Activated T-helper 1 cell treated with anti-CD3 and anti-CD28 coated beads, Interleukin-2, amount 50 U/mL, for 16 hours (primary cell): Measurements from ENCODE around the gene AXL.
A peak's percentile ranks its signal among the peaks of the same experiment; 100 is the strongest.

Experiments
- DNase-seq, 2 donors: peaks; one replicate each; pipeline ENCODE4 v3.0.0-alpha.2; 2020; ENCODE audit warnings: low read depth in 1 of 2, low spot score in 1 of 2

The AXL gene

DNA sequence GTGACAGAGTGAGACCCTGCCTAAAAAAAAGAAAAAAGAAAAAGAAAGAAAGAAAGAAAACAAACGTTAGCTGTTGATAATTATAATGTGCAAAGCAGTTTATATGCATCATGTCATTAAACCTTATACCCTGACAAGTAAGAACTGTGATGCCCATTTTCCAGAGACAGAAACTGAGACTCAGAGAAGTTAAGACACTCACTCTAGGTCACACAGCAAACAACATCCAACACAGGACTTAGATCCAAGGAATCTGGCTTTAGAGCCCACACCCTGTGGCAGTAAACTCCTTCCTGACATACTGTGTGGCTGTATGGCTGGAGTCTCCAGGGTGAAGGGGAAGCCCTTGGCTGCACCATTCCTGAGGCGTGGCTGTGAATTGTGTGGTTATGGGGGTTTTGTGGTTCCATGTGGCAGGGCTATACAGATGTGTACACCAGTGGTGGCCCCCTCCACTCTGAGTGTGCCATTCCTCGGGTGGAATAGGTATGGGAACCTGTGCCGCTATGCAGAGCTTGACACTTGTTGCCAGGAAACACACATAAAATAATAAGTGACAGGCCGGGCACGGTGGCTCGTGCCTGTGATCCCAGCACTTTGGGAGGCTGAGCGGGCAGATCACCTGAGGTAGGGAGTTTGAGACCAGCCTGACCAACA lies 15.6 kb downstream of the AXL start:
- no peak for DNase-seq

- no peak for DNase-seq
Measured at GRCh38 chr19:41235480-41235879, 16.5 kb downstream of the AXL start.

GRCh38 chr19:41238244-41238643 lies 19.2 kb downstream of the AXL start:
- DNase-seq, result no peak

GRCh38 chr19:41239363-41239762 lies 20.3 kb downstream of the AXL start:
- DNase-seq, result no peak

DNA sequence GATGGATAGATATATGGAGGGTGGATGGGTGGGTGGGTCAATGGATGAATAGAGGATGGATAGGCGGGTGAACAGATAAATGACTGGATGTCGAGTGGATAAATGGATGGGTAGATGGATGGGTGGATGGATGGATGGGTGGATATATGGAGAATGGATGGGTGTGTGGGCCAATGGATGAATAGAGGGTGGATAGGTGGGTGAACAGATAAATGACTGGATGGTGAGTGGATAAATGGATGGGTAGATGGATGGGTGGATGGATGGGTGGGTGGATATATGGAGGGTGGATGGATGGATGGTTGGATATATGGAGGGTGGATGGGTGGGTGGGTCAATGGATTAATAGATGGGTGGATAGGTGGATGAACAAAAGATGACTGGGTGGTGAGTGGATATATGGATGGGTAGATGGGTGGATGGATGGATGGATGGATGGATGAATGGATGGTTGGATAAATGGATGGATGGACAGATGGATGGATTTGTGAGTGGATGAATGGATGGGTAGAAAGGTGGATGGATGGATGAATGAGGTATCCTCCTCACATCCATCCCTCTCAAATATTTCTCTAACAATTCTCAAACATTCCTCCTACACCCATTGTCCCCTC lies 21.0 kb downstream of the AXL start:
- DNase-seq, result no peak

GRCh38 chr19:41241859-41242258 lies 22.8 kb downstream of the AXL start:
- no peak for DNase-seq

- DNase-seq, result no peak
Measured at GRCh38 chr19:41244117-41244516, 25.1 kb downstream of the AXL start.

DNA sequence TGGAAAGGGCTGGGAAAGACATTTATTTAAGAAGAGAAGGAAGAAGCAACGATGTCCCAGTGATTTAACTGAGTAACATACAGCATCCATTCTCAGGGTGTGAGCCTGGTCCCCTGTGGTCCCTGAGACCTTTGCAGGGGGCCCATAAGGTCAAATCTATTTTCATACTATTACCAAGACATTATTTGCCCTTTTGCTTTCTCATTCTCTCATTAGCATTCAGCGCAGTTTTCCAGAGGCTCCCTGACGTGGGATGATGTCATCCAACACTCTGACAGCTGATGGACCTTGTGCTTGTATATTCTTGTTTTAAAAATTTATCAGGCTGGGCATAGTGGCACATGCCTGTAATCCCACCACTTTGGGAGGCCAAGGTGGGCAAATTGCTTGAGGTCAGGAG lies 26.8 kb downstream of the AXL start:
- no peak for DNase-seq

GRCh38 chr19:41248895-41249294 lies 29.9 kb downstream of the AXL start:
- DNase-seq, result no peak

DNA sequence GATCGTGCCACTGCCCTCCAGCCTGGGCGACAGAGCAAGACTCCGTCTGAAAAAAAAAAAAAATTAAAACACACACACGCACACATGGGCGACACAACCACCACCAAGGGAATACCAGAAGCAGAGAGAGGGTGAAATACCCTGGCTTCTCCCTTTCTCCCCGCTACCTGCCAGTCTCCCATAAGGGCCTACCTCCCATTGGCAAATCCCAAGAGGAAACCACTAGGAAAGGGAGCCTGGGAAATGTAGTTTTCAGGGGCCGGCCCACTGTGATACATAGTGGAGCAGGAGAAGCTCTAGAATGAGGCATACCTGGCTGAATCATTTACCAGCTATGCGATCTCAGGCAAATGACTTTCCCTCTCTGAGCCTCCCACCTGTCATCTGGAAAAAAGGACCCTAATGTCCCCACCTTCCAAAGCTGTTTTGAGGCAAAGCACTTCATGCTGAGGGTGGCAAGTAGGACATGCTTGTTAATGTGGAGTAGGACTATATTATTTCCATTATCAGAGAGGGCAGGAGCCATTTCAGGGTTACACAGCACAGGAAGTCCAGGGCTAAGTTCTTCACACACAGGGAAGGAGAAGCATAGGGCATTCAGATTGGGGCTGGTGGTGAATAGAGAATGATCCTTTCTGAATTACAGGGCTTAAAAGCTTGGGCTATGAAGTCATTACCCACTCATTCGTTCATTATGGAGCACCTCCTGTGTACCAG lies 30.8 kb downstream of the AXL start:
- DNase-seq, result no peak

GRCh38 chr19:41253660-41254059 lies 34.6 kb downstream of the AXL start:
- no peak for DNase-seq

- DNase-seq, result no peak
Measured at GRCh38 chr19:41255171-41255570, 36.1 kb downstream of the AXL start.

DNA sequence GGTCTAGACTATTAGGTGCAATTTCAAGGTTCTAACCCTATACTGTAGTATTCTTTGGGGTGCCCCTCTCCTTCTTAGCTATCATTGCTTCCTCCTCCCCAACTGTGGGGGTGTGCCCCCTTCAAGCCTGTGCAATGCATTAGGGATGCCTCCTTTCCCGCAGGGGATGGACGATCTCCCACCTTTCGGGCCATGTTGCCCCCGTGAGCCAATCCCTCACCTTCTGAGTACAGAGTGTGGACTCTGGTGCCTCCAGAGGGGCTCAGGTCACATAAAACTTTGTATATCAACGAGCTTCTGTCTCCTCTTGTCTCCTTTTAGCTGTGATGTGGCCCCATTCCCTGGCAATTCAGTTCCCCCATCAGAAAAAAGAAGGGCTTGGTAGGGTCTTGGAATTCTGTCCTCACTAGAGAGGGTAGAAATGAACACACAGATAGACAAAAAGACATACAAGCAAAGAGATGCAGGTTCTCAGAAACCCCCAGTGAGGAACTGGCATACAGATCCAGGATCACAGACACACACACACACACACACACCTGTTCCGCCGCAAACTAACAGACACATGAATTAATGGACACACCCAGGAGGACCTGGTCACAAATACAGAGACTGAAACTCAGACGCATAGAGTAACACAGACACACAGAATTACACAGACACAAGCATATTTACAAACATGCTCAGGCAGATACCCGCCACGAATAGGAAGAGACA lies 42.6 kb downstream of the AXL start:
- DNase-seq, result no peak

- peak; percentile 66 to 76 for DNase-seq
Measured at GRCh38 chr19:41263042-41263849, 44.2 kb downstream of the AXL start.

GRCh38 chr19:41263850-41264580 lies 45.0 kb downstream of the AXL start, which contains the start of gene HNRNPUL1:
Gene HNRNPUL1, plus strand, starts transcription at chr19:41264372. Its CDS starts 132 bp downstream, at chr19:41264504.
- peak; percentile 99 for DNase-seq

GRCh38 chr19:41264581-41265394 lies 45.8 kb downstream of the AXL start:
- peak; percentile 24 to 35 for DNase-seq

DNA sequence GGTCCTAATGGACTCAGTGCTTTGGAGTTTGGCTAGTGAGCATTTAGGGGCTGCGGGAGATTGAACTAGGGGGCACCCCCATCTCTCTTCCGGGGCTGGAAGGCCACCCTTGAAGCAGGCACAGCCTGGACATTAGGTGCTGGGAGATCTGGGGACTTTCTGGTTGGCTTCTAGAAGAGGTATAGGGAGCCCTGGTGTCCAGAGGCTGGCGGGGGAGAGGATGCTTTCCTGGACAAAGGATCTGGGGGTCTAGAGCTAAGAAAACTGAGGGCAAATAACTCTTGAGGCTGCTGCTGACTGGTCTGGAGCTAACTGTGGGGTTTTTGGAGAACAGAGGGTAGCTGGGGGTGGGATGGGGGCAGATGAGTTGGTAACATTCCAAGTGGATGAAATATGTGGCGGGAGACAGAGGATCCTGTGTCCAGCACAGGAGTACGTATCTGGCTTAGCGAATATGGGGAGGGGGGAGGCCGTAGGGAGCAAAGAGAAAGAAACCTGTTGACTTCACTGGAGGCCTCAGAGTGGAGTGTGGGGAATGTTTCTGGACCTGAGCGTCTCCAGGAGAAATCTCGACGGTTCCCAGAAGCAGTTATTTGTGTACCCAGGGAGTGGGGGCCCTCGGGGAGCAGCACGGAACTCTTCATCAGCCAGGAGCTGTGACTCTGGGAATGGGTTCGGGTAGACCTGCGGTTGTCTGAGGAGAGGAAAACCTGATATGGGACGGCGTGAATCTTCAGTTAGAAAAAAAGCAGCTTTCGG lies 46.6 kb downstream of the AXL start:
- DNase-seq, result no peak

DNA sequence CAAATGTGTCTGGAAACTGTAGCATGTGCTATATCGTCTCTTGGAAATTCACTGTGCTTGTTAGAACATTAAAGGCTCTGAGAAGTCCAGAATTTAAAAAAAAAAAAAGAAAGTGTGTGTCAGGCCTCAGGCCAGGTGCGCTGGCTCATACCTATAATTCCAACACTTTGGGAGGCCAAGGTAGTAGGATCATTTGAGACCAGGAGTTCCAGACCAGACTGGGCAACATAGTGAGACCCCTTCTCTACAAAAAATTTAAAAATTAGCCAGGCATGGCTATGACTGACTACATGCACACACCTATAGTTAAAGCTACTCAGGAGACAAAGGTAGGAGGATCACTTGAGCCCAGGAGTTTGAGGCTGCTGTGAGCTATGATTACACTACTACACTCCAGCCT lies 50.0 kb downstream of the AXL start:
- DNase-seq, result no peak

GRCh38 chr19:41269571-41269970 lies 50.5 kb downstream of the AXL start:
- no peak for DNase-seq
